ENCODE data around the gene AKR1B15. TPM values are rescaled to one million over a fixed set of nuclear protein-coding genes. Genes with fewer than 3 reads are reported as not detected.

Gene AKR1B15
- total RNA-seq, 1 experiment from 2014 or later: not detected

DNA sequence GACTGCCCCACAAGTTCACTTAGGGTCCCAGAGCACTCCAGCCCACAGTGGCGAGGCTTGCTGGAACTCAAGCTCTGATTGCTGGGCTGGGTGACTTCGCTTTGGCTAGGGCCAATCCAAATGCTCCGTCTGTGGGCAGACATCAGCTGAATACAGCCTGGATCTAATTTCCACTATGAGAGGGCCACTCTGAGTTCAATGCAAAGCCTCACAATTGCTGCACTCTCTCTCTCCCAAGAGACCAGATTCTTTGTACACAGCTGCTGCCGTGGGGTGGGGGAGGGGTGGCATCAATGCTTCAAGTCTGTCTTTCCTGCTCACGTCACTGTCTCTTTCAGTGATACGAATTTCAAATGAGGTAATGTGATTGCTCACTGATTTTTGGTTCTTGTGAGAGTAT, 50.5 kb downstream of the AKR1B15 start:
- CTCF ChIA-PET: no interaction called here
- no TSS peak for BruUV-seq (replicated peaks)
- Histone ChIP-seq H3K4me3 (ENCODE audit: low read depth, low read length) (no peak overlapping the region), H3K27me3 (replicated peaks; ENCODE audit: control insufficient read depth, insufficient read depth, low read length) (no peaks in the 10 kb centered on the region), H3K4me1 (0 out of 2 replicates have a peak, but pooled peaks cover under 1% of the 10 kb centered on the region), H3K9me3 (peaks cover 4% of the 10 kb centered on the region; the same call in 1 of the 2 replicates), H3K36me3 (ENCODE audit: control insufficient read depth, insufficient read depth, low read length) (no peaks in the 10 kb centered on the region)
- Mint-ChIP-seq H3K9me3 (ENCODE audit: unreplicated experiment) (peaks cover 11% of the 10 kb centered on the region), H3K27me3 (ENCODE audit: insufficient read depth, unreplicated experiment) (peaks cover 15% of the 10 kb centered on the region), H3K36me3 (ENCODE audit: insufficient read depth, unreplicated experiment) (no peaks in the 10 kb centered on the region), H3K4me3 (ENCODE audit: unreplicated experiment) (no peak overlapping the region), H3K27ac (ENCODE audit: unreplicated experiment) (no peak overlapping the region), H3K4me1 (ENCODE audit: low read depth, unreplicated experiment) (no peaks in the 10 kb centered on the region)
- no peak for DNase-seq
- TF ChIP-seq, protein P1, sequence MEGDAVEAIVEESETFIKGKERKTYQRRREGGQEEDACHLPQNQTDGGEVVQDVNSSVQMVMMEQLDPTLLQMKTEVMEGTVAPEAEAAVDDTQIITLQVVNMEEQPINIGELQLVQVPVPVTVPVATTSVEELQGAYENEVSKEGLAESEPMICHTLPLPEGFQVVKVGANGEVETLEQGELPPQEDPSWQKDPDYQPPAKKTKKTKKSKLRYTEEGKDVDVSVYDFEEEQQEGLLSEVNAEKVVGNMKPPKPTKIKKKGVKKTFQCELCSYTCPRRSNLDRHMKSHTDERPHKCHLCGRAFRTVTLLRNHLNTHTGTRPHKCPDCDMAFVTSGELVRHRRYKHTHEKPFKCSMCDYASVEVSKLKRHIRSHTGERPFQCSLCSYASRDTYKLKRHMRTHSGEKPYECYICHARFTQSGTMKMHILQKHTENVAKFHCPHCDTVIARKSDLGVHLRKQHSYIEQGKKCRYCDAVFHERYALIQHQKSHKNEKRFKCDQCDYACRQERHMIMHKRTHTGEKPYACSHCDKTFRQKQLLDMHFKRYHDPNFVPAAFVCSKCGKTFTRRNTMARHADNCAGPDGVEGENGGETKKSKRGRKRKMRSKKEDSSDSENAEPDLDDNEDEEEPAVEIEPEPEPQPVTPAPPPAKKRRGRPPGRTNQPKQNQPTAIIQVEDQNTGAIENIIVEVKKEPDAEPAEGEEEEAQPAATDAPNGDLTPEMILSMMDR (IDR thresholded peaks at IDR 0.05; ENCODE audit: insufficient read depth in 1 of 2, low read depth in 1 of 2, low read length in 1 of 2, severe bottlenecking in 1 of 2, unreplicated experiment in 1 of 2): no peak
- POLR2A ChIA-PET: no interaction called here
- intact Hi-C loops (cut with micrococcal nuclease; ENCODE audit: unreplicated experiment): no loop called here

DNA sequence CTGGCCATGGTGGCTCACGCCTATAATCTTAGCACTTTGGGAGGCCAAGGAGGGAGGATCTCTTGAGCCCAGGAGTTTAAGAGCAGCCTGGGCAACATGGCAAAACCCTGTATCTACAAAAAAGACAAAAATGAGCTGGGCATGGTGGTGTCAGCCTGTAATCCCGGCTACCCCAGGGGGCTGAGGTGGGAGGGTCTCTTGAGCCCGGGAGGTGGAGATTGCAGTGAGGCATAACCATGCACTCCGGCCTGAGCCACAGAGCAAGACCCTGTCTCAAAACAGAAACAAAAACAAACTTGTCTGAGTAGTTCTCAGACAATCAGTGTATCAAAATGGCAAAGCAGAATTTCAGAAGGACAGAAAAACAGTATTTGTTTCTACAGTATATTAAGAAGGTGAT, 52.5 kb downstream of the AKR1B15 start:
- no peak overlapping the region for H3K27ac Mint-ChIP-seq (ENCODE audit: unreplicated experiment)
- no peaks in the 10 kb centered on the region for H3K36me3 ChIP-seq (ENCODE audit: control insufficient read depth, insufficient read depth, low read length)
- intact Hi-C loops (cut with micrococcal nuclease; ENCODE audit: unreplicated experiment): no loop called here
- H3K27me3 Mint-ChIP-seq (ENCODE audit: insufficient read depth, unreplicated experiment): peaks cover 18% of the 10 kb centered on the region
- ChIA-PET CTCF (no interaction called here), POLR2A (no interaction called here)
- no peak overlapping the region for H3K4me3 Mint-ChIP-seq (ENCODE audit: unreplicated experiment)
- H3K4me1 ChIP-seq: peaks cover 4% of the 10 kb centered on the region; the same call in 1 of the 2 replicates
- TF ChIP-seq, protein P1 (IDR thresholded peaks at IDR 0.05; ENCODE audit: insufficient read depth in 1 of 2, low read depth in 1 of 2, low read length in 1 of 2, severe bottlenecking in 1 of 2, unreplicated experiment in 1 of 2): no peak
- peaks cover 4% of the 10 kb centered on the region for H3K4me1 Mint-ChIP-seq (ENCODE audit: low read depth, unreplicated experiment)
- H3K4me3 ChIP-seq (ENCODE audit: low read depth, low read length): no peak overlapping the region
- no peaks in the 10 kb centered on the region for H3K36me3 Mint-ChIP-seq (ENCODE audit: insufficient read depth, unreplicated experiment)
- H3K27me3 ChIP-seq (replicated peaks; ENCODE audit: control insufficient read depth, insufficient read depth, low read length): no peaks in the 10 kb centered on the region
- H3K9me3 Mint-ChIP-seq (ENCODE audit: unreplicated experiment): peaks cover 11% of the 10 kb centered on the region
- H3K9me3 ChIP-seq: peaks cover 4% of the 10 kb centered on the region; the same call in 1 of the 2 replicates
- DNase-seq: no peak
- BruUV-seq (replicated peaks): no TSS peak

DNA sequence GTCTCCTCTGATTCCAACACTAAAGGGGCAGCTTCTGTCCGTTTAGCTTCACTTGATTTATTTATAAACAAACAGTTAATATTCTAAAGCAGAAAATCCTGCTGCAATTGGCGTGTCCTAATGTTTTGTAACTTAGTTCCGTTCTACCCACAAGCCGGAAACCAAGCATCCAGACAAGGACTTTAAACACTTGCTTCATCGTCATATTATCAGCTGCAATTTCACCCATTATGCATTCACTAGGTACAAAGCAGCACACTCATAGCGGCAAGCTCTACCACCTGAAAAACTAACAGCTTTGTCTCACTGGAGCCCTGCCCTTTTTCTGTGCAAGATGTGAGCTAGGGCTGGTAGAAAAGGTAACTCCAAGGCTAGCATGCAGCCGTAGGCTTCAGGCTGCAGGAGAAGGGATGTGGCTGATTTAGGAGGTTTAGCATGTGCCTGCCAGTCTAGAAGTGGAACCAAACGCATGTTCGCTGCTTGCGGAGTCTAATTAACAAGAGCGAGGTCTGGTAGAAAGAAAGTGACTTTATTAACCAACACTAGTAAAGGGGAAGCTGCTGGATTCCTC, 54.1 kb downstream of the AKR1B15 start:
- Histone ChIP-seq H3K4me1 (peaks cover 7% of the 10 kb centered on the region; the same call in 1 of the 2 replicates), H3K27me3 (replicated peaks; ENCODE audit: control insufficient read depth, insufficient read depth, low read length) (no peaks in the 10 kb centered on the region; the same call in 1 of the 2 replicates), H3K36me3 (ENCODE audit: control insufficient read depth, insufficient read depth, low read length) (no peaks in the 10 kb centered on the region), H3K9me3 (peaks cover 4% of the 10 kb centered on the region; the same call in 1 of the 2 replicates), H3K4me3 (ENCODE audit: low read depth, low read length) (no peak overlapping the region)
- Mint-ChIP-seq H3K4me3 (ENCODE audit: unreplicated experiment) (no peak overlapping the region), H3K36me3 (ENCODE audit: insufficient read depth, unreplicated experiment) (no peaks in the 10 kb centered on the region), H3K4me1 (ENCODE audit: low read depth, unreplicated experiment) (peaks cover 7% of the 10 kb centered on the region), H3K27ac (ENCODE audit: unreplicated experiment) (no peak overlapping the region), H3K9me3 (ENCODE audit: unreplicated experiment) (peaks cover 11% of the 10 kb centered on the region), H3K27me3 (ENCODE audit: insufficient read depth, unreplicated experiment) (peaks cover 10% of the 10 kb centered on the region)
- intact Hi-C loops (cut with micrococcal nuclease; ENCODE audit: unreplicated experiment): no loop called here
- TF ChIP-seq, protein P1 (IDR thresholded peaks at IDR 0.05; ENCODE audit: insufficient read depth in 1 of 2, low read depth in 1 of 2, low read length in 1 of 2, severe bottlenecking in 1 of 2, unreplicated experiment in 1 of 2): no peak
- BruUV-seq (replicated peaks): no TSS peak
- ChIA-PET CTCF (interaction anchor here (1.3 kb wide), 2 partner anchors 89 to 170 kb away, joined by 4 to 8 read pairs; no protein-coding TSS in a partner anchor), POLR2A (no interaction called here)
- DNase-seq: no peak

All from Caco-2 (cell line).